Gastrocnemius medialis (tissue), 4 donors: ENCODE results near the gene SOCS3. TPM values are rescaled to one million over a fixed set of nuclear protein-coding genes. Genes with fewer than 3 reads are reported as not detected.

Source experiments
- ATAC-seq, 2 donors: fragments of 150-250 bp; one replicate each; pipeline ENCODE4 v1.9.1; 2016
- DNase-seq, 2 donors: peaks; one replicate each; pipeline ENCODE4 v3.0.0-alpha.2; 2019
- H3K27ac ChIP-seq, 4 donors: fragments of 200-600 bp; sonication (generic); 1 replicate in 1 of 4; 2 replicates in 3 of 4; pipeline ENCODE4 v1.5.1; 2016 to 2018; ENCODE audit warnings: mild to moderate bottlenecking in 2 of 4, moderate library complexity in 1 of 4
- H3K27me3 ChIP-seq, 3 donors: fragments of 200-600 bp; sonication (generic) in 2 of 3; 1 replicate in 1 of 3; 2 replicates in 2 of 3; pipeline versions ENCODE4 v1.5.1 to v1.6.0; 2016 to 2019; ENCODE audit warnings: mild to moderate bottlenecking in 1 of 3, moderate library complexity in 1 of 3
- H3K36me3 ChIP-seq, 2 donors: fragments of 200-600 bp; sonication (generic) in 1 of 2; one replicate each; pipeline ENCODE4 v1.5.1; 2017 to 2018
- H3K4me1 ChIP-seq, 2 donors: fragments of 200-600 bp; sonication (generic) in 1 of 2; one replicate each; pipeline ENCODE4 v1.5.1; 2016 to 2017; ENCODE audit warnings: mild to moderate bottlenecking in 2 of 2
- H3K4me3 ChIP-seq, 4 donors: fragments of 200-600 bp; sonication (generic) in 3 of 4; 1 replicate in 1 of 4; 2 replicates in 3 of 4; pipeline ENCODE4 v1.5.1; 2016 to 2019; ENCODE audit warnings: mild to moderate bottlenecking in 2 of 4
- H3K9me3 ChIP-seq, 3 donors: fragments of 200-600 bp; sonication (generic) in 2 of 3; 1 replicate in 1 of 3; 2 replicates in 2 of 3; pipeline ENCODE4 v1.5.1; 2016 to 2019
- CTCF ChIP-seq, 5 experiments: fragments of 450-650 bp in 3 of 5; fragments of 200-600 bp in 2 of 5; sonication (generic) in 2 of 5; IDR thresholded peaks in 4 of 5; conservative IDR thresholded peaks in 1 of 5; 1 replicate in 4 of 5; 2 replicates in 1 of 5; pipeline ENCODE4 v1.5.1; 2016 to 2019; ENCODE audit warnings: antibody characterized with exemption in 5 of 5, mild to moderate bottlenecking in 3 of 5, moderate library complexity in 3 of 5
- POLR2A ChIP-seq, 2 donors: fragments of 450-650 bp; IDR thresholded peaks; one replicate each; pipeline ENCODE4 v1.6.1; 2017; ENCODE audit warnings: antibody characterized with exemption in 2 of 2, mild to moderate bottlenecking in 2 of 2, moderate library complexity in 2 of 2
- in situ Hi-C, 4 donors: fragments of 200-750 bp; cut with MboI; loops; one replicate each; pipeline versions ENCODE4 v1.15.0 to v1.8.0; 2017; ENCODE audit warnings: low sequenced_read_pairs in 4 of 4
- intact Hi-C: fragments of 100-400 bp; cut with DNase I; formaldehyde crosslinking; loops from one replicate; pipeline ENCODE4 v1.15.1; 2023; ENCODE audit warnings: low total_unique reads
- total RNA-seq, 4 donors: library from RNA; depleted of rRNA; stranded (reverse); fragments of >200 nt; gene quantifications; one replicate each; pipeline versions ENCODE4 v1.1.0 to v1.2.3, GENCODE V29; 2016

SOCS3 gene
- total RNA-seq, 4 donors from 2014 or later, result 4.5 to 44.2 (median 16.4) TPM

GRCh38 chr17:78372841-78373240 lies 13.0 kb upstream of the SOCS3 start:
- TF ChIP-seq POLR2A (IDR thresholded peaks at IDR 0.05), result no peak
- TF ChIP-seq CTCF (IDR thresholded peaks at IDR 0.05 in 4 of 5, conservative IDR thresholded peaks at IDR 0.05 in 1 of 5), result no peak
- Histone ChIP-seq H3K27ac (no peak overlapping the region), H3K27me3 (no peaks in the 10 kb centered on the region), H3K4me1 (peaks cover 0 to 2% of the 10 kb centered on the region in 2 donors), H3K9me3 (no peaks in the 10 kb centered on the region), H3K4me3 (no peak overlapping the region), H3K36me3 (no peaks in the 10 kb centered on the region)
- intact Hi-C loops (no loop called here), in situ Hi-C loops (loop anchor here in 1 of 4 donors (10.0 kb wide), 1 partner anchor 52 kb away; no protein-coding TSS in a partner anchor)
- no peak for ATAC-seq
- DNase-seq, result no peak

GRCh38 chr17:78371056-78371455 lies 11.2 kb upstream of the SOCS3 start:
- H3K27ac ChIP-seq, result no peak overlapping the region
- ATAC-seq (no peak), DNase-seq (no peak)
- H3K4me1 ChIP-seq, result peaks cover 0 to 3% of the 10 kb centered on the region in 2 donors
- no peaks in the 10 kb centered on the region for H3K9me3 ChIP-seq
- in situ Hi-C loops (loop anchor here in 1 of 4 donors (10.0 kb wide), 1 partner anchor 54 kb away; no protein-coding TSS in a partner anchor), intact Hi-C loops (no loop called here)
- H3K27me3 ChIP-seq, result no peaks in the 10 kb centered on the region
- H3K36me3 ChIP-seq, result no peaks in the 10 kb centered on the region
- TF ChIP-seq POLR2A (IDR thresholded peaks at IDR 0.05), result no peak
- no peak for TF ChIP-seq CTCF (IDR thresholded peaks at IDR 0.05 in 4 of 5, conservative IDR thresholded peaks at IDR 0.05 in 1 of 5)
- no peak overlapping the region for H3K4me3 ChIP-seq

GRCh38 chr17:78369791-78370381 lies 10.0 kb upstream of the SOCS3 start:
- DNase-seq, result no peak

GRCh38 chr17:78368854-78369495 lies 9.1 kb upstream of the SOCS3 start:
- H3K4me1 ChIP-seq, result peaks cover 0 to 3% of the 10 kb centered on the region in 2 donors
- H3K9me3 ChIP-seq, result no peaks in the 10 kb centered on the region
- no peak for DNase-seq
- H3K36me3 ChIP-seq, result no peaks in the 10 kb centered on the region
- H3K27ac ChIP-seq, result no peak overlapping the region
- no peaks in the 10 kb centered on the region for H3K27me3 ChIP-seq
- in situ Hi-C loops (loop anchor here in 1 of 4 donors (10.0 kb wide), 1 partner anchor 56 kb away; no protein-coding TSS in a partner anchor), intact Hi-C loops (no loop called here)
- no peak overlapping the region for H3K4me3 ChIP-seq
- no peak for ATAC-seq
- no peak for TF ChIP-seq CTCF (IDR thresholded peaks at IDR 0.05 in 4 of 5, conservative IDR thresholded peaks at IDR 0.05 in 1 of 5)

More at GRCh38 chr17:78369791-78370381, 10.0 kb upstream of the SOCS3 start:
- no peak overlapping the region for H3K4me3 ChIP-seq
- in situ Hi-C loops (loop anchor here in 2 of 4 donors (10.0 kb wide), 1 partner anchor 55 kb away; no protein-coding TSS in a partner anchor), intact Hi-C loops (no loop called here)
- H3K4me1 ChIP-seq, result peaks cover 0 to 3% of the 10 kb centered on the region in 2 donors
- no peaks in the 10 kb centered on the region for H3K27me3 ChIP-seq
- no peak overlapping the region for H3K27ac ChIP-seq
- TF ChIP-seq CTCF (IDR thresholded peaks at IDR 0.05 in 4 of 5, conservative IDR thresholded peaks at IDR 0.05 in 1 of 5) (no peak), POLR2A (IDR thresholded peaks at IDR 0.05) (no peak)
- no peaks in the 10 kb centered on the region for H3K9me3 ChIP-seq
- no peak for ATAC-seq
- H3K36me3 ChIP-seq, result no peaks in the 10 kb centered on the region
